NCI-H1436 (cell line): ENCODE data around the gene KCNJ12.
"Not testable (repeated sequence)": the region's sequence is repeated elsewhere in the genome, so short reads cannot be mapped to it uniquely, and the experiment has no call there.

ENCODE experiments used
- DNase-seq: peaks from one replicate; lab custom pipeline; 2025; lab: John Stamatoyannopoulos, UW

The KCNJ12 gene

DNA sequence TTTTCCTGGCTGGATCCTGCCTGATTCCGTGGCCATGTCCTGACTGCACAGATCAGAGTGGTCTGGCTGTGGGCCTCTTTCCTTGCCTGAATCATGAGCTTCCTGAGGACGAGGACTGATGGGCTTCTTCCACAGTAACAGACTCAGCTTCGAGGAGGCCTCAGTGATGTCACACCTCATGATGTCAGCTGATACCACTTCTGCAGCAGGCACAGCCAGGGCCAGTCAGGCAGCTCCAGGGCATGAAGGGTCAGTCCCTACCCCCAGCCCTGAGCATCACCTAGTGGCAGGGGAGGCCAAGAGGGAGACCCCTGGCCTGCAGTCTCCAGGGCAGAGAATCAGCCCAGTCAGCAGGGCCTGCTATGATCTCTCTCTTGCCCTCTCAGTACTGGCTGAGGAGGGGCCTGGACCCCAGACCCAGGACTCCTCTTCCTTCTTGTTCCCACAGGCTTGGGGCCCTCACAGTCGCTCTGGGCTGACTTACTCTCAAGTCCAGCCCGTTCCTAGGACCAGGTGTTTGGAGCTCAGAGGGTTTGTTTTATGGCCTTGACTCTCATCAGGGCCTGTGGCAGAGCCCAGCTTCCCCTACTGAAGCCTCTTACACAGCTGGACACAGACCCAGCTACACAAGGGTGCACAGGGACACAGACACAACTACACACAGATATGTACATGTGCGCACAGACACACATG is 26.7 kb upstream of the KCNJ12 start:
- not testable (repeated sequence) for DNase-seq

DNA sequence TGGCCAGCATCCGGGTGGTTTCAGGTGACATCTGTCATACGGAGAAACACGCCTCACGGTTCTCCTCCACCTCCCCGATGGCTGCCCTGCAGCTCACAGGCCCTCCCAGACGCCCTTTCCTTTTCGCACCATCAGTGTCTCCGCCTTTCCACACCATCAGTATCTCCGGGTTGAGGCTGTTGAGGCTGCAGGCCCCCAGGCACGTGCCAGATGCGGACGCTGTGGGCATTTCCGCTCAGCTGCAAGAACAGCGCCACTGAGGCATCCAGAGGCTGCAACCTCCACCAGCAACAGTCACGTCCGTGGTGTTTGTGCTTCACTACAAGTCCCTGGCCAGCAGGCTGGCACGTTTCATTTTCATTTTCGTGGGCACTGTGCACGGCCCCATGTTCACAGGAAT is 25.7 kb upstream of the KCNJ12 start:
- DNase-seq, result not testable (repeated sequence)

DNA sequence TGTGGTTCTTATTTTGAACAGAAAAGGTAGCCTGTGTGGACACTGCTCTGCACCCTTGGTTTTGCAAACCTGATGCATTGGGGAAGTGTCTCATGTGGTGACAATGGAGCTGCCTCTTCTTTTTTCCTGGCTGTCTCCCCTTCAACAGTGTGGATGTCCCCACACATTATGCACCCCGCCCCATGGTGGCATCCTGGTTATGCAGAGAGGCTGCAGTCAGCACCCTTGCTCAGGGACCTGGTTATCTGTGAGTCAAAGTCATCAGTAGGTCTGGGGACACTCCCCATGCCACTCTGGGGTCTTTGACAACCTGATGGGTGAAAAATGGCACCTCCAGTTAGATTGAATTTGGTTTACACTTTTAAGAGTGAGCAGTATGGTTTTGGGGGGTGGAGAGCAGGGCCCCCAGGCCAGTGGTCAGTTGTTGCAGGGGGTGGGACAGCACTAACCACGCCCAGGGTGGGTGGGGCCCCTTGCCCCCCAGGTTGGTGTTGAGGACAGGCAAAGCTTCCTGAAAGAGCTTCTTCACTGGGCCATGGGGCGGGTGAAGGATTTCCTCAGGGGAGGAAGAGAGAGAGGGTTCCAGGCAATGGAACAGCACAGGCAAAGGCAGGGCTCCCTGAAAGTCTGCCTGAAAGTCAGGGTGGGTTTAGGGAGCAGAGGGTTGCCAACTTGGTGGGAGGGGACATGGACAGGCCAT is 24.6 kb upstream of the KCNJ12 start:
- DNase-seq, result no peak

- no peak for DNase-seq
These were observed 23.8 kb upstream of the KCNJ12 start for GRCh38 chr17:21352221-21352980.

GRCh38 chr17:21352981-21353265 is 23.2 kb upstream of the KCNJ12 start:
- no peak for DNase-seq

GRCh38 chr17:21353326-21354010 is 22.7 kb upstream of the KCNJ12 start:
- no peak for DNase-seq

GRCh38 chr17:21354796-21355385 is 21.3 kb upstream of the KCNJ12 start:
- no peak for DNase-seq

- DNase-seq, result no peak
These were observed 20.6 kb upstream of the KCNJ12 start for GRCh38 chr17:21355586-21355985.

GRCh38 chr17:21356537-21357127 is 19.5 kb upstream of the KCNJ12 start:
- DNase-seq, result no peak

DNA sequence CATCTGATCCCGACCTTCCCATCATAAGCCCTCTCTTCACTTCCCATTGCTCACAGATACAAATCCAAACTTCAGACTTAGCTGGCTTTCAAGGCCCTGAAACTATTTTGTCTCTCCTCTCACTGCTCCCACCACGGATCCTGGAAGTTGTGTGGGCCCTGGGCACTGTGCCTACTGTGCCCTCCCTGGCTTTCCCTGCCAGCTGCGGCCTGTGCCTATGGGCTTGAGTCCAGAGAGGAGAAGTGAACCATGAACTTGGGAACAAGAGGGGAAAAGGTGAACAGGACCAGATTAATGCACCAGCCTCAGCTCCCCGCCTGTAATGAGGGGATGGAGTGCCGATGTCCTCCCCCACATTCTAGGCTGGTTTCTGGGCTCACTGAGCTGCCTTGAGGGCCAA is 18.9 kb upstream of the KCNJ12 start:
- DNase-seq, result no peak

GRCh38 chr17:21357696-21358656 is 18.2 kb upstream of the KCNJ12 start:
- DNase-seq, result no peak

DNA sequence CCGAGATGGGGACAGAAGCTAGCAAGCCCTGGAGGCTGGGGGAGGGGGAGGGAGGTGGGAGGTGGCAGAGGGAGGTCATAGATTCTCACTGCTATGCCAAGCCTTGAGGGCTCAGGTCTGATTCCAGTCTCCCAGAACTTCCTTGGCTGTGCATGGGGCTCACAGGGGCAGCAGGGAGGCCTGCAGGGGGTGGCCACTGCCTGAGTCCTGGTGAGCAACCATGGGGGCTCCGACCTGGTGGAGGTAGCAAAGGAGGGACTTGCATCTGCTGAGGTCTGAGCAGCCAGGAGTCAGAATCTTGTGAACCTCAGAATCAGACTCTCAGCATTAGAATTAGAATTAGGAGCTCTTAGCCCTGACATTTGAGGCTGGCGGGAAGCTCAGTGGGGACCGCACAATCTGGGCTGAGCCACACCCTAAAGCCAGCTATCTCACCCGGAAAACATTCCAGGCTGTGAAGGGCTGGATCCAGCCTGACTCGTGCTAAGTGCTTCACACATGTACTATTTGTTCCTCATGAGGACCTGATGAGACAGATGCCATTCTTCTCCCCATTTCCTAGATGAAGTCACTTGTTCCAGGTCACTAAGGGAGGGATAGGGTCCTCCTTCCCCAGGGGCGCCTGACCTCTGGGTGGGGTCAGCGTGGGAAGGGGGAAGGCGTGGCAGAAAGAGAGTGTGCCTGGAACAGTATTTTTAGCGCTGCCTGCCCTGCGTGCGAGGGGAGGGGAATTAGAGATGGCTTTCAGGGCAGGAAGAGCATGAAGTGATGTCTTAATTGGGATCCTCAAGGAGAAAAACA is 17.3 kb upstream of the KCNJ12 start:
- DNase-seq, result no peak

DNA sequence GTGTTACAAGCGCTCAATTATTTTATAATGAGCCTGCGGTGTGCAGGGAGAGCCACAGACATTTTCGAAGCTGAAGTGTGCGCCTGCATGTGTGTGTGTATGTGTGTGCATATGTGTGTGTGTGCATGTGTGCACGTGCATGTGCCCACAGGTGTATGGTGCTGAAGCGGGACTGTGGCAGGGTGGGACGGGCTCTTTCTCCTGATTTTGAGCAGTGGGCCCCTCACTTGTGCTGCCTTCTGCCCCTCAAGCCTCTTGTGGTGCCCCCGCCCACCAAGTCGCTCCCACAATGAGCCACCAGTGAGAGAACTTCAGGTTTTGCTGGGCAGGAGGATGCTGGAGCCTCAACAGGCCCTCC is 16.7 kb upstream of the KCNJ12 start:
- no peak for DNase-seq

DNA sequence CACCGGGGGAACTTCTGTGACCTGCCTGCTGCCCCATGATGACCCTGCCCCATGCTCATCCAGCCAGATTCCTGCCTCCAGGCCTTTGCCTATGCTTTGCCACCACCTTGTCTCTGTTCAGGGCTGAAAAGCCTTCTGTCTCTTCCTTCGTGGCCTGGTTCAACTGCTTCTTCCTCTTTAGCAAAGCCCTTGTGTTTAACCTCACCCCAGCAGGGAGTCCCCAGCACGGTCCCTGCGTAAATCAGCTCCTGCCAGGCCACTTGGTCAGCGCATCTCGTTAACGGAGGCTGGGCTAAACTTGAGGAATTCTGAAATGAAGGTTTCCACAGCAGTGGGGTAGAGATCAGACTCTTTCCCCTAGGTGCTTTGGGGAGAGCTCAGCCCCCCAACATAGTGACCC is 16.1 kb upstream of the KCNJ12 start:
- no peak for DNase-seq

GRCh38 chr17:21361020-21361809 is 14.9 kb upstream of the KCNJ12 start:
- no peak for DNase-seq

DNA sequence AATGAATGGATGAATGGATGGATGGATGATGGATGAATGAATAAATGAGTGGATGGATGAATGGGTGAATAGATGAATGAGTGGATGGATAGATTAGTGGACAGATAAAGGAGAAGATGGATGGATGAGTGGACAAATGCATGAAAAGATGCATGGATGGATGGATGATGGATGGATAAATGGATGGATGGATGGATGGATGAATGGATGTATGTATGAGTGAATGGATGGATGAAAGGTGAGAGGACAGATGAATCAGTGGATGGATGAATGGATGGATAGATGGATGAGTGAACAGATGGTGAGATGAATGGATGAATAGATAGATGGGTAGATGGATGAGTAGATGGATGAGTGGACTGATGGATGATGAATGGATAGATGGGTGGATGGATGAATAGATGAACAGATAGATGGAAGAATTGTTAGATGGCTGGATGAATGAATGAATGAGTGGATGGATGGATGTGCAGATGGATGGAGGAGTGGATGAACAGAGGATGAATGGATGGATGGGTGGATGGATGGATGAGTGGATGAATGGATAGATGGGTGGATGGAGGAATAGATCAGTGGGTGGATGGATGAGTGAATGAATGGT is 13.7 kb upstream of the KCNJ12 start:
- DNase-seq, result no peak

DNA sequence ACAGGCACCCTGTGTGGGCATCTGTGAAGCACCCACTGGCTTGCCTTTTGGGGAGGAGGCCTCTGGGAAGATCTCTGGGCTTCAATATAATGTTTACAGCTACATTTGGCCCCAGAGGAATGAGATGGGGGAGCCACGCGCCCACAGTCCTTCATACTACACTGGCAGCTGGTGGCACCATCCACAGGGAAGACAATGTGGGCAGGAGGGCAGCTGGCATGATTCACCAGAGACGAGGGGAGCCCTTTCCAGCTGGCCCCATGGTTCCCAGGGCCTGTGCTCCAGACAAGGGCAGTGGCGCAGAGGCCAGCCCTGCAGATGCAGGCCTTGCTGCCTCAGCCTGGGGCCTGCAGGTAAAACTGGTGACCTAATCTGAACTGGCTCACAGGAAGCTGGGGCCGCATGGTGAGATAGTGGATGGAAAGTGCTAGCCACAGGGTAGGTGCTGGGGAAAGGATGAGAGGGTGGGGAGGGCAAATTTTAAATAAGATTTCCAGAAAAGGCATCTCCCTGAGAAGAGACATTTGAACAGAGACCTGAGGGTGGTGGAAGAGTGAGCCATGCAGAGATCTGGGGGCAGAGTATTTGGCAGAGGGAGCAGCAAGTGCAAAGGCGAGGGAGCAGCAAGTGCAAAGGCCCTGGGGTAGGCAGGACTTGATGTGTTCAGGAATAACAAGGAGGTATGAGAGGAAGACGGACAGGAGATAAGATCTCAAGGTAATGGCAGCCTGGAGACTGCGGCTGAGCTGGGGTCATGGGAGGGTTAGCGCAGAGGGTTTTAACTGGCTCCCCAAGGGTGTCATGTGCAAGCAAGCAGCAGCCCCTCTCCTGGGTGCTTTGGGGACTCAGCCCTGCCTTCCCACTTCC is 12.1 kb upstream of the KCNJ12 start:
- no peak for DNase-seq

DNA sequence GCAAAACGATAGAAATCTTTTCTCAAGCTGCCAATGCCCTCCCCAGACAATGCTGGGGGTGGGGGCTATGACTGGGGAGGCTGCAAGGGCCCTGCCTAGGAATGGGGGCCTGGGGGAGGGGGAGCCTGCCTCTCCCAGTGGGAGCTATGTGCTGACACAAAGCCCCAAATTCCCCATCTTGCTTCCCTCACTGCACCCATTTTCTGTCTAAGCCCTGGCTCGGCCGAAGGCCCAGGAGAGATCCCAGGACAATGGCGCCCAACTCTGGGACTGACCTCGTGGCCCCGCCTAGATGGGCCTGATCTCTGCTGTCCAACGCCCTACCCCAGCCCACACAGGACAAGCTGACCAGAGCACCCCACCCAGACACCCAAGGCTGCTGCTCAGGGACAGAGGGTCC is 11.1 kb upstream of the KCNJ12 start:
- DNase-seq, result no peak
